K562 (cell line): Measurements from ENCODE around the gene REEP3. TPM values are rescaled to one million over a fixed set of nuclear protein-coding genes. Genes with fewer than 3 reads are reported as not detected.

Source experiments
- ATAC-seq: fragments of 200-7000 bp; cut with Tn5 transposase; 3 replicates; pipeline ENCODE4 v1.9.1; 2020; ENCODE audit warnings: moderate library complexity
- BruUV-seq: library from RNA; stranded (reverse); fragments of 400-500 nt; replicated peaks from 2 replicates; lab custom pipeline; 2021; lab: Mats Ljungman, UMichigan
- CTCF ChIA-PET: fragments of 300-600 bp; formaldehyde crosslinking; extraction: SDS; loops from one replicate; lab custom pipeline; 2021; ENCODE audit warnings: low intra/inter-chr PET ratio; lab: Yijun Ruan, JAX
- POLR2A ChIA-PET: fragments of 300-600, 350-650 bp; sonication (Branson Sonifier 250); formaldehyde crosslinking; extraction: SDS; loops from one replicate; lab custom pipeline; 2021; ENCODE audit warnings: antibody characterized with exemption, inconsistent platforms; lab: Yijun Ruan, JAX
- DNase-seq, 4 experiments: peaks; one replicate each; pipeline versions ENCODE4 v3.0.0 to v3.0.0-alpha.2; 2011 to 2018; ENCODE audit warnings: low spot score in 3 of 4, mixed read lengths in 3 of 4; ENCODE audit errors: extremely low read depth in 1 of 4
- FAIRE-seq: peaks from 2 replicates; lab custom pipeline; 2011; peaks lifted over from hg19 to GRCh38; lab: Jason Lieb, UNC
- H2AFZ ChIP-seq: 2 replicates; pipeline ENCODE4 v1.6.0; 2011; ENCODE audit warnings: low read depth, low read length, control low read depth, inconsistent platforms
- H3K27ac ChIP-seq: fragments of 200-600 bp; 3 replicates; pipeline ENCODE4 v1.8.0; 2011; ENCODE audit warnings: low read depth, mild to moderate bottlenecking, control low read depth, inconsistent platforms, low read length, moderate library complexity, mixed read lengths; ENCODE audit errors: extremely low read depth
- H3K27me3 ChIP-seq, 2 experiments: fragments of 300-600 bp in 1 of 2; 2 replicates in 1 of 2; 3 replicates in 1 of 2; pipeline versions ENCODE4 v1.6.0 to v1.8.0; 2011; ENCODE audit warnings: inconsistent platforms in 2 of 2, low read length in 2 of 2, mild to moderate bottlenecking in 1 of 2, mixed read lengths in 1 of 2, moderate library complexity in 1 of 2; ENCODE audit not compliant: control insufficient read depth in 2 of 2, insufficient read depth in 2 of 2
- H3K36me3 ChIP-seq: fragments of 300-600 bp; 3 replicates; pipeline ENCODE4 v1.8.0; 2011; ENCODE audit warnings: mild to moderate bottlenecking, low read length, inconsistent platforms; ENCODE audit not compliant: control insufficient read depth, insufficient read depth
- H3K4me1 ChIP-seq, 2 experiments: fragments of 200-600 bp in 1 of 2; replicated peaks in 1 of 2; 2 replicates in 1 of 2; 3 replicates in 1 of 2; pipeline versions ENCODE4 v1.5.1 to v1.8.0; 2011; ENCODE audit warnings: inconsistent platforms in 2 of 2, low read length in 2 of 2, mild to moderate bottlenecking in 1 of 2, mixed read lengths in 1 of 2, moderate library complexity in 1 of 2; ENCODE audit not compliant: control insufficient read depth in 2 of 2, insufficient read depth in 2 of 2
- H3K4me2 ChIP-seq: 2 replicates; pipeline ENCODE4 v1.6.1; 2011; ENCODE audit warnings: low read length, control low read depth, inconsistent platforms, mixed read lengths; ENCODE audit not compliant: insufficient read depth
- H3K4me3 ChIP-seq: fragments of 200-600 bp; sonication (generic), shearing (Covaris generic); 2 replicates; pipeline ENCODE4 v1.5.1; 2016; ENCODE audit warnings: control low read depth, inconsistent platforms
- H3K79me2 ChIP-seq: fragments of 200-600 bp; 3 replicates; pipeline ENCODE4 v1.8.0; 2011; ENCODE audit warnings: low read length, inconsistent platforms; ENCODE audit not compliant: control insufficient read depth, insufficient read depth
- H3K9ac ChIP-seq, 2 experiments: 2 replicates each; pipeline versions ENCODE4 v1.6.0 to v1.6.1; 2011; ENCODE audit warnings: low read depth in 2 of 2, low read length in 2 of 2, control low read depth in 1 of 2, inconsistent platforms in 1 of 2, mild to moderate bottlenecking in 1 of 2, mixed read lengths in 1 of 2; ENCODE audit not compliant: insufficient read depth in 1 of 2
- H3K9me1 ChIP-seq: one replicate; pipeline ENCODE4 v1.6.0; 2011; ENCODE audit warnings: inconsistent platforms, mild to moderate bottlenecking, low read length, moderate library complexity; ENCODE audit not compliant: control insufficient read depth, insufficient read depth
- H3K9me3 ChIP-seq: replicated peaks from 2 replicates; pipeline ENCODE4 v1.5.1; 2011; ENCODE audit warnings: low read depth, low read length, inconsistent platforms; ENCODE audit not compliant: control insufficient read depth, insufficient read depth
- H4K20me1 ChIP-seq: replicated peaks from 2 replicates; pipeline ENCODE4 v1.6.1; 2011; ENCODE audit warnings: low read length, inconsistent platforms, mixed read lengths; ENCODE audit not compliant: control insufficient read depth, insufficient read depth
- BMI1 ChIP-seq: fragments of 150-350 bp; IDR thresholded peaks from 2 replicates; pipeline ENCODE4 v1.6.1; 2014; ENCODE audit warnings: low read length
- CHD1 ChIP-seq: fragments of 200-600 bp; sonication (generic); IDR thresholded peaks from one replicate; pipeline ENCODE4 v1.6.1; 2012; ENCODE audit warnings: mild to moderate bottlenecking, moderate library complexity, low read length, inconsistent platforms
- DACH1 ChIP-seq: fragments of 450-650 bp; IDR thresholded peaks from 2 replicates; pipeline ENCODE4 v1.6.1; 2018; ENCODE audit not compliant: partially characterized antibody
- ELF4 ChIP-seq: fragments of 450-650 bp; formaldehyde crosslinking; IDR thresholded peaks from 2 replicates; pipeline ENCODE4 v1.4.0; 2022; ENCODE audit warnings: missing genetic modification characterization
- ETV6 ChIP-seq, 3 experiments: fragments of 150-350 bp in 1 of 3; sonication (generic) in 1 of 3; formaldehyde crosslinking in 1 of 3; IDR thresholded peaks; 2 replicates each; pipeline versions ENCODE4 v1.6.1 to v1.8.0; 2014 to 2022; ENCODE audit warnings: borderline replicate concordance in 2 of 3, low read depth in 2 of 3, antibody characterized with exemption in 1 of 3, low read length in 1 of 3, mild to moderate bottlenecking in 1 of 3, missing genetic modification reagents in 1 of 3
- HNRNPLL ChIP-seq: fragments of 200-400 bp; formaldehyde crosslinking; IDR thresholded peaks from 2 replicates; pipeline ENCODE4 v1.6.1; 2017; ENCODE audit warnings: low read length, low read depth, mild to moderate bottlenecking; ENCODE audit not compliant: poor library complexity, severe bottlenecking
- KHSRP ChIP-seq: fragments of 450-650 bp; IDR thresholded peaks from 2 replicates; pipeline ENCODE4 v1.6.1; 2017
- NR3C1 ChIP-seq: sonication (generic); formaldehyde crosslinking; IDR thresholded peaks from 2 replicates; pipeline ENCODE4 v1.8.1; 2022; ENCODE audit warnings: missing genetic modification reagents
- PHTF2 ChIP-seq: fragments of 250-450 bp; sonication (Bioruptor Pico); IDR thresholded peaks from 2 replicates; pipeline ENCODE4 v1.5.0; 2021; ENCODE audit warnings: mild to moderate bottlenecking
- SMARCB1 ChIP-seq: IDR thresholded peaks from 2 replicates; pipeline ENCODE4 v1.6.1; 2011; ENCODE audit warnings: improper control_type of control experiment, low read depth; ENCODE audit not compliant: insufficient read length
- ZNF184 ChIP-seq: sonication (generic); formaldehyde crosslinking; IDR thresholded peaks from 2 replicates; pipeline ENCODE4 v1.5.0; 2020; ENCODE audit warnings: missing genetic modification reagents
- ZNF354B ChIP-seq: fragments of 250-450 bp; sonication (Bioruptor Pico); IDR thresholded peaks from 2 replicates; pipeline ENCODE4 v1.4.0; 2020
- ZNF589 ChIP-seq: fragments of 200-800 bp; sonication (Bioruptor generic); IDR thresholded peaks from 2 replicates; pipeline ENCODE4 v1.6.1; 2016; ENCODE audit warnings: low read depth, missing genetic modification characterization, missing compliant biosample characterization
- WGBS: fragments of 100-300 bp; shearing (Covaris generic); methylation state at CpG from one replicate; pipeline ENCODE4 v1.1.6; 2016; ENCODE audit warnings: low coverage, mixed read lengths; ENCODE audit not compliant: insufficient coverage; ENCODE audit errors: missing lambda C conversion rate; 5-methylcytosine and 5-hydroxymethylcytosine counted together
- in situ Hi-C: fragments of 300-500 bp; cut with MboI; formaldehyde crosslinking; loops from 4 replicates; pipeline ENCODE4 v1.15.0; 2018; ENCODE audit warnings: inconsistent platforms, mixed read lengths
- intact Hi-C: fragments of 100-400 bp; cut with micrococcal nuclease; formaldehyde crosslinking; loops from 2 replicates; pipeline ENCODE4 v1.14.2; 2022
- polyA plus RNA-seq, 8 experiments: library from polyadenylated mRNA; depleted of rRNA in 4 of 8; stranded (reverse) in 5 of 8; unstranded in 3 of 8; fragments of >200 nt; fragmentation: Nextera tagmentation in 2 of 8; fragmentation: Illumina TruSeq in 1 of 8; extraction: Ambion mirVana in 2 of 8; extraction: Trizol in 1 of 8; gene quantifications; 2 replicates each; pipeline versions ENCODE4 v1.2.1 to v1.2.3, GENCODE V29; 2011 to 2014; ENCODE audit warnings: inconsistent platforms in 1 of 8, missing spikeins in 1 of 8
- total RNA-seq, 7 experiments: library from RNA; depleted of rRNA in 6 of 7; stranded (reverse); fragments of >200 nt in 6 of 7; fragmentation: Illumina TruSeq in 2 of 7; extraction: Trizol in 2 of 7; gene quantifications; 2 replicates each; pipeline versions ENCODE4 v1.2.1 to v1.2.3, GENCODE V29; 2011 to 2021; ENCODE audit warnings: low replicate concordance in 1 of 7
- TF ChIP-seq, protein P1 (sequence below), 2 experiments: fragments of 450-650 bp; formaldehyde crosslinking in 1 of 2; IDR thresholded peaks; 2 replicates each; pipeline versions ENCODE4 v1.4.0 to v1.6.1; 2014 to 2020; ENCODE audit warnings: mild to moderate bottlenecking in 2 of 2, borderline replicate concordance in 1 of 2, low read depth in 1 of 2
- TF ChIP-seq, protein P2 (sequence below), 2 experiments: fragments of 250-450 bp in 1 of 2; fragments of 450-650 bp in 1 of 2; sonication (Bioruptor Pico) in 1 of 2; IDR thresholded peaks; 2 replicates each; pipeline versions ENCODE4 v1.6.1 to v1.8.0; 2016 to 2021; ENCODE audit warnings: mild to moderate bottlenecking in 2 of 2, moderate library complexity in 2 of 2, missing compliant biosample characterization in 1 of 2, missing genetic modification characterization in 1 of 2

Gene REEP3
- total and polyA plus RNA-seq, 9 of the 15 experiments (the other 6 are each of a cell fraction or from before 2014, with no cell fraction given) = 3.4 to 13.4 (median 9.2) TPM

DNA sequence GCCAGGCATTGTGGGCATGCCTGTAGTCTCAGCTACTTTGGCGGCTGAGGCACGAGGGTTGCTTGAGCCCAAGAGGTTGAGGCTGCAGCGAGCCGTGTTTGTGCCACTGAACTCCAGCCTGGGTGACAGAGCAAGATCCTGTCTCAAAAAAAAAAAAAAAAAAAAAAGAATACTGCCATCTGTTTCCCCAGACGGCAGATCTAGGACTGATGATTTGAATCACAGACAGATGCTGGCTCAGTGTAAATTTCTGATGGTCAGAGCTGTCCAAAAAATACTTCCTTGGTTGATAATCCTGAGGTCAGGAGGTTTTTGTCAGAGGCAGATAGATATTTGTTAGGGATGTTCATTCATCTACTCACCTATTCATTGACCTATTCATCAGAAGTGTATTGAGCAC is 130.7 kb downstream of the REEP3 start:
- Histone ChIP-seq H3K79me2 (no peaks in the 10 kb centered on the region), H3K4me1 (no peaks in the 10 kb centered on the region), H3K9me1 (no peaks in the 10 kb centered on the region), H3K36me3 (no peaks in the 10 kb centered on the region), H3K27ac (no peak overlapping the region), H3K27me3 (peaks cover 6 to 13% of the 10 kb centered on the region in 2 experiments; a peak in 4 of 5 replicates), H3K4me2 (no peak overlapping the region), H4K20me1 (no peaks in the 10 kb centered on the region), H2AFZ (no peak overlapping the region), H3K9ac (no peak overlapping the region), H3K4me3 (no peak overlapping the region), H3K9me3 (no peaks in the 10 kb centered on the region)
- intact Hi-C loops (no loop called here), in situ Hi-C loops (no loop called here)
- BruUV-seq = no TSS peak
- POLR2A ChIA-PET = interaction anchor here (0.7 kb wide), 1 partner anchor 426 kb away, joined by 3 read pairs; no protein-coding TSS in a partner anchor
- no peak for DNase-seq
- CTCF ChIA-PET = no interaction called here
- no peak for ATAC-seq
- no peak for FAIRE-seq
- 2% methylated on average over 5 of the region's 5 CpGs for WGBS
- no peak for TF ChIP-seq HNRNPLL
- no peak for TF ChIP-seq ETV6 (IDR thresholded peaks at IDR 0.05; ENCODE audit: borderline replicate concordance in 1 of 2, low read depth in 2 of 2, low read length in 1 of 2)
- TF ChIP-seq ETV6 (CRISPR knock-in tag; IDR thresholded peaks at IDR 0.05; ENCODE audit: borderline replicate concordance) = no peak
- TF ChIP-seq ELF4 = no peak
- TF ChIP-seq ZNF589 (CRISPR knock-in tag) = no peak
- no peak for TF ChIP-seq SMARCB1
- no peak for TF ChIP-seq NR3C1
- TF ChIP-seq, protein P1, sequence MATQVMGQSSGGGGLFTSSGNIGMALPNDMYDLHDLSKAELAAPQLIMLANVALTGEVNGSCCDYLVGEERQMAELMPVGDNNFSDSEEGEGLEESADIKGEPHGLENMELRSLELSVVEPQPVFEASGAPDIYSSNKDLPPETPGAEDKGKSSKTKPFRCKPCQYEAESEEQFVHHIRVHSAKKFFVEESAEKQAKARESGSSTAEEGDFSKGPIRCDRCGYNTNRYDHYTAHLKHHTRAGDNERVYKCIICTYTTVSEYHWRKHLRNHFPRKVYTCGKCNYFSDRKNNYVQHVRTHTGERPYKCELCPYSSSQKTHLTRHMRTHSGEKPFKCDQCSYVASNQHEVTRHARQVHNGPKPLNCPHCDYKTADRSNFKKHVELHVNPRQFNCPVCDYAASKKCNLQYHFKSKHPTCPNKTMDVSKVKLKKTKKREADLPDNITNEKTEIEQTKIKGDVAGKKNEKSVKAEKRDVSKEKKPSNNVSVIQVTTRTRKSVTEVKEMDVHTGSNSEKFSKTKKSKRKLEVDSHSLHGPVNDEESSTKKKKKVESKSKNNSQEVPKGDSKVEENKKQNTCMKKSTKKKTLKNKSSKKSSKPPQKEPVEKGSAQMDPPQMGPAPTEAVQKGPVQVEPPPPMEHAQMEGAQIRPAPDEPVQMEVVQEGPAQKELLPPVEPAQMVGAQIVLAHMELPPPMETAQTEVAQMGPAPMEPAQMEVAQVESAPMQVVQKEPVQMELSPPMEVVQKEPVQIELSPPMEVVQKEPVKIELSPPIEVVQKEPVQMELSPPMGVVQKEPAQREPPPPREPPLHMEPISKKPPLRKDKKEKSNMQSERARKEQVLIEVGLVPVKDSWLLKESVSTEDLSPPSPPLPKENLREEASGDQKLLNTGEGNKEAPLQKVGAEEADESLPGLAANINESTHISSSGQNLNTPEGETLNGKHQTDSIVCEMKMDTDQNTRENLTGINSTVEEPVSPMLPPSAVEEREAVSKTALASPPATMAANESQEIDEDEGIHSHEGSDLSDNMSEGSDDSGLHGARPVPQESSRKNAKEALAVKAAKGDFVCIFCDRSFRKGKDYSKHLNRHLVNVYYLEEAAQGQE (IDR thresholded peaks at IDR 0.05; ENCODE audit: borderline replicate concordance) = no peak
- TF ChIP-seq, protein P1 (CRISPR knock-in tag; IDR thresholded peaks at IDR 0.05; ENCODE audit: low read depth) = no peak
- no peak for TF ChIP-seq KHSRP
- TF ChIP-seq CHD1 = no peak
- TF ChIP-seq DACH1 = no peak
- TF ChIP-seq, protein P2, sequence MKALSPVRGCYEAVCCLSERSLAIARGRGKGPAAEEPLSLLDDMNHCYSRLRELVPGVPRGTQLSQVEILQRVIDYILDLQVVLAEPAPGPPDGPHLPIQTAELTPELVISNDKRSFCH (CRISPR knock-in tag; IDR thresholded peaks at IDR 0.05) = no peak
- TF ChIP-seq, protein P2 (tag; IDR thresholded peaks at IDR 0.05) = no peak
- no peak for TF ChIP-seq PHTF2
- no peak for TF ChIP-seq ZNF184 (CRISPR knock-in tag)
- TF ChIP-seq BMI1 = no peak
- TF ChIP-seq ZNF354B (CRISPR knock-in tag) = no peak
